NCI-H1436 (cell line): ENCODE measurements around the gene AMELX.

ENCODE experiments used
- DNase-seq: peaks from one replicate; lab custom pipeline; 2025; lab: John Stamatoyannopoulos, UW

Gene AMELX

GRCh38 chrX:11293113-11293512 is at the start of gene AMELX:
Gene AMELX, plus strand, starts transcription at chrX:11293413. Its CDS starts 1,376 bp downstream, at chrX:11294789.
- no peak for DNase-seq

GRCh38 chrX:11244636-11245035 is 48.6 kb upstream of the AMELX start:
- DNase-seq: no peak

GRCh38 chrX:11254417-11255109 is 38.6 kb upstream of the AMELX start:
- no peak for DNase-seq

DNA sequence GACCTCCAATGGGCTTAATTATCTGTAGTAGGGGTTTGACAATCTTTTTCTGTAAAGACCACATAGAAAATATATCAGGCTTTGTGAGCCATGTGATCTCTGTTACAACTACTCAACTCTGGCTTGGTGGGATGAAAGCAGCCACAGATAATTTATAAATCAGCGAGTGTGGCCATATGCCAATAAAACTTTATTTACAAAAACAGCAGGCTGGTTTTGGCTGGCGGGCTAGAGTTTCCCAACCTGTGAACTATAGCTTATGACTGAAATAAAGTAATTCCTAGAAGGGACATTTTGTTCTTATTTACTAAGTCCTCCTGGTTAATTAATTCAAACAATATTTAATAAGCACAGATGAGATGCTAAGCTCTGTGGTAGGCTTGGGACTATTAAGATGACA is 35.9 kb upstream of the AMELX start:
- no peak for DNase-seq

- DNase-seq: no peak
These were observed 35.5 kb upstream of the AMELX start for GRCh38 chrX:11257711-11258110.

DNA sequence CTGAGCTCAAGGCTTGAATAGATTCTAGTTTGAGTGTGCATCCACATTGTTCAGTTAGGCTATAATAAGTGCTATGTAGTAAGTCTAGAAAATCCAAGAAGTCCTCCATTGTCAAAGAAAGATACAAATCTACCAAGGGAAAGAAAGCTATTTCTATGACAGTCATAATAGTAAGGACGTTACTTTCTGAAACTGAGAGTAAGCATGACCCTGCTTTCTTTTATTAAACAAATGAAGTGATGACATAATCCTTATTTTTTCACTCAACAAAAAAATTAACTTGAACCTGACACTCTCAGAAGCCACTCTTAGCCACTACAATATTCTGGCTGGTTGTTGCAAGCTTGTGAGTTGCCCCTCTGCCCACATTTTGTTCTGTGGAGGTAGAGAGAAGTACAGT is 33.8 kb upstream of the AMELX start:
- DNase-seq: no peak

DNA sequence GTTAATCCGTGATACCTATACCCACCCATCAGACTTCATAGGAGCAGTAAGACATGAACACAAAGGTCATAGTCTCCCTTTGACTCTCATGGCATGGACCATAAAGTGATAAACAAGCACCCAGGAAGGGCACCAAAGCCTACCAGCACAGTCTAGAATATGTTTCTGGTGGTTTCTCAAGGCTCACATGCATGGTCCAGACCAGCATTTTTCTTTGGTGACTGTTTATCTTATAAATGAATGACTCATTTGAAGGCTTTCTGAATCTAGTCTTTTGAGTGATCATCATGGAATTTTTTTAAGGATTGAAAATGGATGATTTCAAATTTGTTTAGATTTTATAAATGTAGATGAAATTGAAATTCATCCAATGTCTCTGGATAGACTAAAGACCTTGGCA is 32.0 kb upstream of the AMELX start:
- DNase-seq: no peak

DNA sequence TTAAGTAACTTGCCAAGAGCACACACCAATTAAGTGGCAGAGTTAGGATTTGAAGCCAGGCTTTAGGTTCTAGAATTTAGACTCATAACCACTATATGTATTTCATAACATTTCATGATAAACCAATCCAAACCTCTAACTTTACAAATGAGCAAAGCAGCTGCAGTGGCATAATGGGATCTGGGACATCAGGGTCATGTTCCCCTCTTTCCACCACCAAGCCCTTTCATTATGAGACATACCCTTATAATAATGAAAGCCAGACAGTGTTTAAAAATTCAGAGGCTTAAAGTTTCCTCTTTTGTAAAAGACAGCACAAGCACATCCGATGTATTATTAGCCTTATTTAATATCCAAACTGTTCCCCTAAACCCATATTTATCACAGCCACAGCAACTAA is 28.3 kb upstream of the AMELX start:
- no peak for DNase-seq

GRCh38 chrX:11265352-11265751 is 27.9 kb upstream of the AMELX start:
- DNase-seq: no peak

DNA sequence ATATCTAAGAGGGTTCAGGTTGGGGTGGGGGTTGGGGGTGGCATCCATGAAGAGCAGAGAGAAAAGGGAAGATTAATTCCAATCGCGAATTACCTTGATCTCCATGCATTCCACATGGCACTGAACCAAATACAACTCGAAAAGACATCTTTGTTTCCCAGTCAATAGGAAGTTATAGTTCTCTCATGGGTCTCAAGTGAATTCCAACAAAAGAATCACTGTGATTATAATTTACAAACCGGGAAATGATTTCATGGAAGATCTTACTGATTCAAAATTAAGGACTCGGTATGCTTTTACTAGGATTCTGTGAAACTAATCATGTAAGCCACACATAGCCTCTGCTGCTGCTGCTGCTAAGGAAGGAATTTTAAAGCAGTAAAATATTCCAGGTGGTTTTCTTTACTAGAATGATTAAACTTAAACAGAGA is 26.6 kb upstream of the AMELX start:
- DNase-seq: no peak

GRCh38 chrX:11267425-11267824 is 25.8 kb upstream of the AMELX start:
- DNase-seq: no peak

- no peak for DNase-seq
These were observed 24.2 kb upstream of the AMELX start for GRCh38 chrX:11269006-11269405.

- DNase-seq: no peak
These were observed 23.2 kb upstream of the AMELX start for GRCh38 chrX:11269996-11270395.

- no peak for DNase-seq
These were observed 20.9 kb upstream of the AMELX start for GRCh38 chrX:11272290-11272689.

DNA sequence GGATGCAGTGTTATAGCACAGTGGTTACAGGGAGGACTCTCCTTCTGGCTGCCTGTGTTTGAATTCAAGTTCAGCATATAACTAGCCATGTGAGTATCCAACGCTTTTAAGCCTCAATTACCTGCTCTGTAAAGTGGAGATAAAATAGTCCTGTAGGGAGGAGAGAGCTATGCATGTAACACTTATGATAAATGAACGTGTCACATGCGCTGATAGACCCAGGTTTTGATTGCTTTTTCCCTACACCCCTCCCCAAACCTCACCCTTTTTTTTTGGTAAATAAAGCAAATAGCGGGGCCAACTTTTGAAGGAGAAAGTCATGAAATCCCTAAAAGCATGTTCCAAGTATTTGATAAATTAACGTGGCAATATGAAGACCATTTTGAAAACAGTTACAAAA is 20.4 kb upstream of the AMELX start:
- DNase-seq: no peak

DNA sequence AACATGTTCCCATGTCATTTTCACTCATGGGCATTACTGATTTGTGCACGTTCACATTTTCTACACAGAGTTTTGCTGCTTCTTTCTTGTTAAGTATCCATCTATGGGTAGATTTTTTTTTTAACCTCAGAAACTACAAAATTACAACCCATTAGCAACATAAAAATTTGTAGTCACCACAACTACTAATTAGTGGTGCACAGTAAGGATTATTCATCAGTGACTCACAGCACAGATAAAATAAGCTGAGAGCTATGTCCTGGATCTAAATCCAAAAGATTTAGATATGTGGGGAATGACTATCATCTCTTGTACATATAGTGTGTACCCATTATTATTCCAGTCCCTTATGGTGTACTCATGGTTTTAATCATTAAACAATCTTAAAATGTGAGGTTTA is 19.7 kb upstream of the AMELX start:
- no peak for DNase-seq

GRCh38 chrX:11282043-11282442 is 11.2 kb upstream of the AMELX start:
- no peak for DNase-seq

DNA sequence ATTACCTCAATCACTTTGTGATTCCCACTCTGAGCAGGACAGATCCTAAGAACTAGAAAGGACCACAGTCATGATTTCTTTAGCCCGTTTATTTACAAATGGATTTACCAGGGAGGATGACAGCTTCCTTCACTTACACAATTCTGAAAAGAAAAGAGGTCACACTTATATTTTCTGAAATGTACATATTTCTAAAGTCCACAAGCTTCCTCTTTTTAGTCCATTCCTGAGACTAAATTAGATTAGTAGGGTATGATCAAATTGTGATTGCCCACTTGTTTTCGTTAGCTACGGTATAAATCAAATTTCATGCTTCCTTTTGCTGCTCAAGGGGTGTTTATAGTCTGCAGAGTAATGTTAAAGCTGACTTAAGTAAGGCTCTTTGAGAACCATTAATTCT is 7.6 kb upstream of the AMELX start:
- DNase-seq: no peak

DNA sequence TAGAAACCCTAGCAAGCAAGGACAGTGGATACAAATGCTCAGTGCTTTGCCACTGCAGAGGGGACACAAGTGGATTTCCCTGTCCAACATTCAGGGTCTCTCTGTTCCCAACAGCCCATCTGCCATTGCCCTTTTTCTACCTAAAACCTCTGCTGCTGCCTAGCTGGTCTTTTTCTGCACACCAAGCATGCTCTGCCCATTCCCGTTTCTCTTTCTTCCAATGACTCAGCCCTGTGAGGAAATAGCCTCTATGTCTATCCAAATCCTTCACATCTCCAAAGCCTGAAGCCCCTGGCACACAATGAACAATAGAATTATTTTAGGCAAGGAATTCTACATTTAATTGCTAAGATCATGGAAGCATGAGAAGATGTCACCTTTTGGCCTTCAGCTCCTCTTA is 5.7 kb upstream of the AMELX start:
- DNase-seq: no peak

DNA sequence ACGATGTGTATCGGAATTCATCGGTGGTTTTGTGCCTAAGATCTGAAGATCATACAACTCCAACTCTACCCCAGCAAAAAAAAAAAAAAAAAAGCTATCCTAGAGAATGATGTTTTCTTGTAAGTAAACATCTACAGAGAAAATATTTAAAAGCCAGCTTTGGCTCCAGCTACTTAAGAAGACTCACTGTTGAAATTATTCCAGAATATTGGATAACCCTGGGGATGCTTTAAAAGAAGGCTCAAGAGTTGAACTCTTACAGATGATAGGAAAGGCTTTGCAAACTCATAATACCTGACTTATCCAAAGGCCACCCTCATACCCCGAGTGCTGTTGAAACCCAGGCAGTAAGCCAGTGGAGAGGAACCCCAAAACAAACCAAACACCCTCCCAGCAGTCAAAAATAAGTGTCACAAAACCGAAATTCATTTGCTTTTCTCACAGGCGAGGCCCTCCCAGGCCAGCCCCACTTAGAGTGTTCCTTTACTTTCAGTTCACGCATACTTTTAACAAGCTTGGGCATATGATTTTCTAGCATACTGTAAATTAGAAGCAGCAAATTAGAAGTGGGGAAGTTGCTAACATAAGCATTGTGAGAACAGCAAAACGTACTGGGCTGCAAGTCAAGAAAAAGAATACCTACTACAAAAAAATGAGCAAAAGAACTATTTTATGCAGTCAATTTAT is 2.7 kb upstream of the AMELX start:
- DNase-seq: no peak

DNA sequence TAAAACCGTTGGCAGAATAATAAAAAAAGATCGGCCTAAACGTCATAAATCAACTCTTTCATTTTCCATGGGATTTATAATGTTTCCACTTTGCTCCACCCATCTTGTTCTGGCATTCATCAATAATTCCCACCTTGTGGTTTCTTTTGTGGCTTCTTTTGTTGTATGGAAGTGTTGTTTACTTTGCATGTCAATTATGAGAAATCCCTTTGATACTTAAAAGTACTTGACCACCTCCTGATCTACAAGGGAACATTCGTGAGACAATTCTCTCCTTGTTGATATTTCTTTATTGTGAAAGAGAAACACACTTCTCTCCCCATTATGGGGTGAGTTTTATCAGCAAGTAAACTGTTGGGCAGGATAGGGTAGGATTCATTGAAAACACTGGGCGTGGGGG is 2.8 kb downstream of the AMELX start:
- no peak for DNase-seq

DNA sequence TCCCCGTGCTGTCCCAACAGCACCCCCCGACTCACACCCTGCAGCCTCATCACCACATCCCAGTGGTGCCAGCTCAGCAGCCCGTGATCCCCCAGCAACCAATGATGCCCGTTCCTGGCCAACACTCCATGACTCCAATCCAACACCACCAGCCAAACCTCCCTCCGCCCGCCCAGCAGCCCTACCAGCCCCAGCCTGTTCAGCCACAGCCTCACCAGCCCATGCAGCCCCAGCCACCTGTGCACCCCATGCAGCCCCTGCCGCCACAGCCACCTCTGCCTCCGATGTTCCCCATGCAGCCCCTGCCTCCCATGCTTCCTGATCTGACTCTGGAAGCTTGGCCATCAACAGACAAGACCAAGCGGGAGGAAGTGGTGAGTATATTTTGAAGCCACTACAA is 5.4 kb downstream of the AMELX start:
- no peak for DNase-seq

GRCh38 chrX:11304829-11305228 is 11.6 kb downstream of the AMELX start:
- no peak for DNase-seq

DNA sequence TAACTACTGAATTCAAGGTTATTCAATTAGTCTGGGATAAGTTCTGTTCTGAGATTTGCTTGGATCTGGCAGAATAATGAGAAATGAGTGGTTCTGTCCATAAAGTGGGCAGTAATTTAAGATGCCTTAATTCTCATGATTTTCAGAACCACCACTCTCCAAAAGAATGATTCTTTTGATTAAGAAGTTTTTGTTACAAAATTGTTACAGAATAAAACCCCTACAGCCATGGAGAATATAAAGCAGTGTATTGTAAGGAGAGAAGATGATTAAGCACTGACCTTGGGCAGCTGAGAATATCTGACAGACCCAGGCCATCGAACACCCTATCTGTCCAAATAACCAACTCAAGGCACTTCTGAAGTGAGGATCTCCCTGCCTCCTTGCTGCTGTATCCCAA is 12.4 kb downstream of the AMELX start:
- no peak for DNase-seq
